GM23338 (cell line): Measurements from ENCODE around the gene TSPAN5. TPM values are rescaled to one million over a fixed set of nuclear protein-coding genes. Genes with fewer than 3 reads are reported as not detected.

Experiments
- ATAC-seq: fragments of 200-7000 bp; cut with Tn5 transposase; 3 replicates; pipeline ENCODE4 v1.9.1; 2020
- DNase-seq: peaks from one replicate; pipeline ENCODE4 v3.0.0-alpha.2; 2015; ENCODE audit warnings: low spot score
- H2AFZ ChIP-seq: fragments of 200-600 bp; sonication (generic); 2 replicates; pipeline ENCODE4 v1.8.0; 2016; ENCODE audit warnings: antibody characterized with exemption, mild to moderate bottlenecking, moderate library complexity
- H3F3A ChIP-seq: fragments of 200-600 bp; sonication (generic); replicated peaks from 2 replicates; pipeline ENCODE4 v1.8.0; 2017; ENCODE audit warnings: antibody characterized with exemption, mixed run types, low read depth
- H3K27ac ChIP-seq: fragments of 200-600 bp; sonication (generic); 2 replicates; pipeline ENCODE4 v1.6.1; 2016; ENCODE audit warnings: low read depth
- H3K27me3 ChIP-seq: fragments of 200-600 bp; sonication (generic); 2 replicates; pipeline ENCODE4 v1.8.0; 2016; ENCODE audit warnings: mild to moderate bottlenecking, mixed run types, moderate library complexity; ENCODE audit not compliant: insufficient read depth
- H3K36me3 ChIP-seq: fragments of 200-600 bp; sonication (generic); 2 replicates; pipeline ENCODE4 v1.8.0; 2016; ENCODE audit warnings: mild to moderate bottlenecking; ENCODE audit not compliant: insufficient read depth
- H3K4me1 ChIP-seq: fragments of 200-600 bp; sonication (generic); 2 replicates; pipeline ENCODE4 v1.8.0; 2016; ENCODE audit warnings: mild to moderate bottlenecking, moderate library complexity; ENCODE audit not compliant: insufficient read depth
- H3K4me2 ChIP-seq: fragments of 200-600 bp; sonication (generic); 2 replicates; pipeline ENCODE4 v1.7.1; 2017; ENCODE audit warnings: mixed run types
- H3K4me3 ChIP-seq: fragments of 200-600 bp; sonication (generic); 2 replicates; pipeline ENCODE4 v1.6.1; 2016; ENCODE audit warnings: mixed run types
- H3K79me2 ChIP-seq: fragments of 200-600 bp; sonication (generic); replicated peaks from 2 replicates; pipeline ENCODE4 v1.8.0; 2017; ENCODE audit warnings: mild to moderate bottlenecking; ENCODE audit not compliant: insufficient read depth
- H3K9me2 ChIP-seq: fragments of 200-600 bp; sonication (generic); 2 replicates; pipeline ENCODE4 v1.8.0; 2017; ENCODE audit not compliant: insufficient read depth
- H4K20me1 ChIP-seq: fragments of 200-600 bp; sonication (generic); replicated peaks from 2 replicates; pipeline ENCODE4 v1.8.0; 2017; ENCODE audit warnings: mild to moderate bottlenecking; ENCODE audit not compliant: insufficient read depth
- H3K27ac Mint-ChIP-seq: 2 replicates; pipeline ENCODE4 v1.8.0; 2020; ENCODE audit warnings: inconsistent platforms, mild to moderate bottlenecking, moderate library complexity, mixed read lengths
- H3K27me3 Mint-ChIP-seq: 3 replicates; pipeline ENCODE4 v1.8.0; 2022; ENCODE audit warnings: low read depth, mild to moderate bottlenecking, moderate library complexity, mixed read lengths, inconsistent platforms; ENCODE audit not compliant: insufficient read depth, poor library complexity
- H3K36me3 Mint-ChIP-seq: 3 replicates; pipeline ENCODE4 v1.8.0; 2021; ENCODE audit warnings: low read depth, mild to moderate bottlenecking, inconsistent platforms, moderate library complexity, mixed read lengths
- H3K4me1 Mint-ChIP-seq: 3 replicates; pipeline ENCODE4 v1.8.0; 2020; ENCODE audit warnings: mild to moderate bottlenecking, inconsistent platforms, mixed read lengths
- H3K4me3 Mint-ChIP-seq: 3 replicates; pipeline ENCODE4 v1.8.0; 2021; ENCODE audit warnings: moderate library complexity, mild to moderate bottlenecking, inconsistent platforms, mixed read lengths
- H3K9me3 Mint-ChIP-seq: 3 replicates; pipeline ENCODE4 v1.8.0; 2020; ENCODE audit warnings: moderate library complexity, mild to moderate bottlenecking, inconsistent platforms, mixed read lengths
- CREB1 ChIP-seq: fragments of 250-450 bp; sonication (Bioruptor Pico); IDR thresholded peaks from 2 replicates; pipeline ENCODE4 v1.5.0; 2020; ENCODE audit warnings: low read depth, mild to moderate bottlenecking, moderate library complexity
- EZH2phosphoT487 ChIP-seq: fragments of 200-600 bp; sonication (generic); IDR thresholded peaks from one replicate; pipeline ENCODE4 v1.8.1; 2018; ENCODE audit warnings: antibody characterized with exemption; ENCODE audit not compliant: unreplicated experiment
- POLR2AphosphoS5 ChIP-seq: IDR thresholded peaks from 2 replicates; pipeline ENCODE4 v1.6.1; 2016; ENCODE audit warnings: antibody characterized with exemption, low read depth
- polyA plus RNA-seq: library from polyadenylated mRNA; unstranded; fragments of >200 nt; fragmentation: Nextera tagmentation; extraction: Ambion mirVana; gene quantifications from 2 replicates; pipeline ENCODE4 v1.2.1, GENCODE V29; 2016
- total RNA-seq: library from RNA; depleted of rRNA; stranded (reverse); fragments of >200 nt; shearing (Covaris generic); gene quantifications from 2 replicates; pipeline ENCODE4 v1.2.3, GENCODE V29; 2014
- TF ChIP-seq, protein P1 (sequence below), 2 experiments: fragments of 200-600 bp in 1 of 2; sonication (generic) in 1 of 2; conservative IDR thresholded peaks; 2 replicates each; pipeline versions ENCODE4 v1.5.1 to v1.6.1; 2016 to 2017; ENCODE audit warnings: antibody characterized with exemption in 2 of 2, low read depth in 2 of 2, mild to moderate bottlenecking in 2 of 2, moderate library complexity in 1 of 2
- TF ChIP-seq, protein P2 (sequence below): IDR thresholded peaks from one replicate; pipeline ENCODE4 v1.6.1; 2018; ENCODE audit warnings: antibody characterized with exemption; ENCODE audit not compliant: unreplicated experiment
- TF ChIP-seq, protein P3 (sequence below): fragments of 250-450 bp; sonication (Bioruptor Pico); IDR thresholded peaks from 2 replicates; pipeline ENCODE4 v1.5.0; 2020; ENCODE audit warnings: mild to moderate bottlenecking, moderate library complexity

Gene TSPAN5
- total and polyA plus RNA-seq, 2 experiments from 2014 or later, result 18.6 to 21.5 TPM

DNA sequence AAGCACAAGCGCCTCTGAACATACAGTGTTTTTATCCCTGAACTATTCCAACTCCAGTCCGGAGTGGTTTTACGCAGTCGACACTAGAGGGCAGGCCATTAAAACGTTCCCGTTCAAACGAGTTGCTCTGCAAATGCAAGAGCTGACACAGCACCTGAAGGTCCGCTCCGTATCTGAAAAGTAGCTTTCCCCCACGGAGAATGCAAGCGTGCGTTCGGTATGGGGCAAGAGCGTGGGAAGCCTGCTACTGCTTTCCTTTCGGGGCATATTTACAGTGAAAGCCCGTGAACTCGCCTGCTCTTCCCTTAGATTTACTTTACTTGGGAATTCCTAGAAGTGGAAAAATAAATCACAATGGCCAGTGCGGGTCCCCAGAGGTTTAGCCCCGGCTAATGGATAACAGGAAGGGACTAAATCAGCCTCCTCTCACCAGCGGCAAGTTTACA lies 190.8 kb downstream of the TSPAN5 start:
- no peaks in the 10 kb centered on the region for H3K79me2 ChIP-seq
- Mint-ChIP-seq H3K4me1 (peaks cover 14% of the 10 kb centered on the region), H3K36me3 (peaks cover 14% of the 10 kb centered on the region), H3K27ac (peak overlapping the region; percentile 77; the same call in 1 of the 2 replicates), H3K9me3 (no peaks in the 10 kb centered on the region), H3K4me3 (peak overlapping the region; percentile 68), H3K27me3 (peaks cover 2% of the 10 kb centered on the region)
- no peaks in the 10 kb centered on the region; the same call in 1 of the 2 replicates for H3K4me1 ChIP-seq
- 0 out of 2 replicates have a peak, but pooled peaks cover 2% of the 10 kb centered on the region for H3F3A ChIP-seq
- no peak overlapping the region for H3K27ac ChIP-seq
- TF ChIP-seq, protein P1, sequence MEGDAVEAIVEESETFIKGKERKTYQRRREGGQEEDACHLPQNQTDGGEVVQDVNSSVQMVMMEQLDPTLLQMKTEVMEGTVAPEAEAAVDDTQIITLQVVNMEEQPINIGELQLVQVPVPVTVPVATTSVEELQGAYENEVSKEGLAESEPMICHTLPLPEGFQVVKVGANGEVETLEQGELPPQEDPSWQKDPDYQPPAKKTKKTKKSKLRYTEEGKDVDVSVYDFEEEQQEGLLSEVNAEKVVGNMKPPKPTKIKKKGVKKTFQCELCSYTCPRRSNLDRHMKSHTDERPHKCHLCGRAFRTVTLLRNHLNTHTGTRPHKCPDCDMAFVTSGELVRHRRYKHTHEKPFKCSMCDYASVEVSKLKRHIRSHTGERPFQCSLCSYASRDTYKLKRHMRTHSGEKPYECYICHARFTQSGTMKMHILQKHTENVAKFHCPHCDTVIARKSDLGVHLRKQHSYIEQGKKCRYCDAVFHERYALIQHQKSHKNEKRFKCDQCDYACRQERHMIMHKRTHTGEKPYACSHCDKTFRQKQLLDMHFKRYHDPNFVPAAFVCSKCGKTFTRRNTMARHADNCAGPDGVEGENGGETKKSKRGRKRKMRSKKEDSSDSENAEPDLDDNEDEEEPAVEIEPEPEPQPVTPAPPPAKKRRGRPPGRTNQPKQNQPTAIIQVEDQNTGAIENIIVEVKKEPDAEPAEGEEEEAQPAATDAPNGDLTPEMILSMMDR (conservative IDR thresholded peaks at IDR 0.05; ENCODE audit: low read depth in 2 of 2), result peak; percentile 81 to 94
- TF ChIP-seq POLR2AphosphoS5, result no peak
- H3K4me2 ChIP-seq, result peak overlapping the region; percentile 80
- H3K4me3 ChIP-seq, result peak overlapping the region; percentile 54
- peak overlapping the region; percentile 94 for H2AFZ ChIP-seq
- H3K36me3 ChIP-seq, result peaks cover 4% of the 10 kb centered on the region; the same call in 1 of the 2 replicates
- H3K27me3 ChIP-seq, result no peaks in the 10 kb centered on the region
- H4K20me1 ChIP-seq, result no peaks in the 10 kb centered on the region
- no peaks in the 10 kb centered on the region for H3K9me2 ChIP-seq
- peak; percentile 95 for DNase-seq
- peak; percentile 96 for ATAC-seq

DNA sequence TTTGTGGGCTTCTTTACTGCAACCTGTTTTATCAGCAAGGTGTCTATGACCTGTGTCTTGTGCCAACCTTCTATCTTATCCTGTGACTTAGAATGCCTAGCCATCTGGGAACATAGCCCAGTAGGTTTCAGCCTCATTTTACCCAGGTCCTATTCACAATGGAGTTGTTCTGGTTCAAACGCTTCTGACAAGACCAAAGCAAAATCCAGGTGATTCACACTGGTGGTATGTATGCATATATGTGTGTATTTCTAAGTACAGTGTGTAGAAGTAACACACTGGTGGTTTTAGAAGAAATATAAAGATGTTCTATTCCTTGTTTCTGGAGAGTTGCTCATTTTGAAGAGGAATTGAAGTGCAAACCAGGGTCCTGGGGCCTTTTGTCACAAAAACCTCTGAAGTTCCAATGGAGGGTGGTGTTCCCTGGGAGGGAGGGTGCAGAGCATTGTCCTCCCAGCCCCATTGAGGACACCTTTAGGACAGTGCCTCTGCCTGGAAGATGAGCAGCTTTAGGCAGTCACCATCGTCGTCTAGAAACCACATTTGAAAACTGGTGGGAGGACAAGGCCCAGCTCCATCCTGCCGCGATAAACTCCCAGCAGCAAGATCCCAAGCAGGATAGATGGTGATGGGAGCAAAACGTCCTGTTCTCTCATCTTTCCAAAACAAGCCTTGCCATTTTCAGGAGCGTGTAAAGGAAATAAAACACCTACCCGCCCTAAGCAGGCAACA lies 191.4 kb downstream of the TSPAN5 start:
- Mint-ChIP-seq H3K9me3 (no peaks in the 10 kb centered on the region), H3K4me3 (no peak overlapping the region), H3K4me1 (peaks cover 14% of the 10 kb centered on the region), H3K36me3 (peaks cover 9% of the 10 kb centered on the region), H3K27ac (no peak overlapping the region), H3K27me3 (peaks cover 2% of the 10 kb centered on the region)
- no peak for DNase-seq
- Histone ChIP-seq H2AFZ (peak overlapping the region; percentile 60; the same call in 1 of the 2 replicates), H3K36me3 (peaks cover 4% of the 10 kb centered on the region; the same call in 1 of the 2 replicates), H3K9me2 (no peaks in the 10 kb centered on the region), H3K27ac (no peak overlapping the region), H3K27me3 (no peaks in the 10 kb centered on the region), H3K4me2 (no peak overlapping the region), H3F3A (0 out of 2 replicates have a peak, but pooled peaks cover 2% of the 10 kb centered on the region), H3K79me2 (no peaks in the 10 kb centered on the region), H4K20me1 (no peaks in the 10 kb centered on the region), H3K4me3 (no peak overlapping the region), H3K4me1 (no peaks in the 10 kb centered on the region; the same call in 1 of the 2 replicates)
- ATAC-seq, result peak; percentile 22
- TF ChIP-seq, protein P2, sequence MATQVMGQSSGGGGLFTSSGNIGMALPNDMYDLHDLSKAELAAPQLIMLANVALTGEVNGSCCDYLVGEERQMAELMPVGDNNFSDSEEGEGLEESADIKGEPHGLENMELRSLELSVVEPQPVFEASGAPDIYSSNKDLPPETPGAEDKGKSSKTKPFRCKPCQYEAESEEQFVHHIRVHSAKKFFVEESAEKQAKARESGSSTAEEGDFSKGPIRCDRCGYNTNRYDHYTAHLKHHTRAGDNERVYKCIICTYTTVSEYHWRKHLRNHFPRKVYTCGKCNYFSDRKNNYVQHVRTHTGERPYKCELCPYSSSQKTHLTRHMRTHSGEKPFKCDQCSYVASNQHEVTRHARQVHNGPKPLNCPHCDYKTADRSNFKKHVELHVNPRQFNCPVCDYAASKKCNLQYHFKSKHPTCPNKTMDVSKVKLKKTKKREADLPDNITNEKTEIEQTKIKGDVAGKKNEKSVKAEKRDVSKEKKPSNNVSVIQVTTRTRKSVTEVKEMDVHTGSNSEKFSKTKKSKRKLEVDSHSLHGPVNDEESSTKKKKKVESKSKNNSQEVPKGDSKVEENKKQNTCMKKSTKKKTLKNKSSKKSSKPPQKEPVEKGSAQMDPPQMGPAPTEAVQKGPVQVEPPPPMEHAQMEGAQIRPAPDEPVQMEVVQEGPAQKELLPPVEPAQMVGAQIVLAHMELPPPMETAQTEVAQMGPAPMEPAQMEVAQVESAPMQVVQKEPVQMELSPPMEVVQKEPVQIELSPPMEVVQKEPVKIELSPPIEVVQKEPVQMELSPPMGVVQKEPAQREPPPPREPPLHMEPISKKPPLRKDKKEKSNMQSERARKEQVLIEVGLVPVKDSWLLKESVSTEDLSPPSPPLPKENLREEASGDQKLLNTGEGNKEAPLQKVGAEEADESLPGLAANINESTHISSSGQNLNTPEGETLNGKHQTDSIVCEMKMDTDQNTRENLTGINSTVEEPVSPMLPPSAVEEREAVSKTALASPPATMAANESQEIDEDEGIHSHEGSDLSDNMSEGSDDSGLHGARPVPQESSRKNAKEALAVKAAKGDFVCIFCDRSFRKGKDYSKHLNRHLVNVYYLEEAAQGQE, result no peak
- TF ChIP-seq, protein P3, sequence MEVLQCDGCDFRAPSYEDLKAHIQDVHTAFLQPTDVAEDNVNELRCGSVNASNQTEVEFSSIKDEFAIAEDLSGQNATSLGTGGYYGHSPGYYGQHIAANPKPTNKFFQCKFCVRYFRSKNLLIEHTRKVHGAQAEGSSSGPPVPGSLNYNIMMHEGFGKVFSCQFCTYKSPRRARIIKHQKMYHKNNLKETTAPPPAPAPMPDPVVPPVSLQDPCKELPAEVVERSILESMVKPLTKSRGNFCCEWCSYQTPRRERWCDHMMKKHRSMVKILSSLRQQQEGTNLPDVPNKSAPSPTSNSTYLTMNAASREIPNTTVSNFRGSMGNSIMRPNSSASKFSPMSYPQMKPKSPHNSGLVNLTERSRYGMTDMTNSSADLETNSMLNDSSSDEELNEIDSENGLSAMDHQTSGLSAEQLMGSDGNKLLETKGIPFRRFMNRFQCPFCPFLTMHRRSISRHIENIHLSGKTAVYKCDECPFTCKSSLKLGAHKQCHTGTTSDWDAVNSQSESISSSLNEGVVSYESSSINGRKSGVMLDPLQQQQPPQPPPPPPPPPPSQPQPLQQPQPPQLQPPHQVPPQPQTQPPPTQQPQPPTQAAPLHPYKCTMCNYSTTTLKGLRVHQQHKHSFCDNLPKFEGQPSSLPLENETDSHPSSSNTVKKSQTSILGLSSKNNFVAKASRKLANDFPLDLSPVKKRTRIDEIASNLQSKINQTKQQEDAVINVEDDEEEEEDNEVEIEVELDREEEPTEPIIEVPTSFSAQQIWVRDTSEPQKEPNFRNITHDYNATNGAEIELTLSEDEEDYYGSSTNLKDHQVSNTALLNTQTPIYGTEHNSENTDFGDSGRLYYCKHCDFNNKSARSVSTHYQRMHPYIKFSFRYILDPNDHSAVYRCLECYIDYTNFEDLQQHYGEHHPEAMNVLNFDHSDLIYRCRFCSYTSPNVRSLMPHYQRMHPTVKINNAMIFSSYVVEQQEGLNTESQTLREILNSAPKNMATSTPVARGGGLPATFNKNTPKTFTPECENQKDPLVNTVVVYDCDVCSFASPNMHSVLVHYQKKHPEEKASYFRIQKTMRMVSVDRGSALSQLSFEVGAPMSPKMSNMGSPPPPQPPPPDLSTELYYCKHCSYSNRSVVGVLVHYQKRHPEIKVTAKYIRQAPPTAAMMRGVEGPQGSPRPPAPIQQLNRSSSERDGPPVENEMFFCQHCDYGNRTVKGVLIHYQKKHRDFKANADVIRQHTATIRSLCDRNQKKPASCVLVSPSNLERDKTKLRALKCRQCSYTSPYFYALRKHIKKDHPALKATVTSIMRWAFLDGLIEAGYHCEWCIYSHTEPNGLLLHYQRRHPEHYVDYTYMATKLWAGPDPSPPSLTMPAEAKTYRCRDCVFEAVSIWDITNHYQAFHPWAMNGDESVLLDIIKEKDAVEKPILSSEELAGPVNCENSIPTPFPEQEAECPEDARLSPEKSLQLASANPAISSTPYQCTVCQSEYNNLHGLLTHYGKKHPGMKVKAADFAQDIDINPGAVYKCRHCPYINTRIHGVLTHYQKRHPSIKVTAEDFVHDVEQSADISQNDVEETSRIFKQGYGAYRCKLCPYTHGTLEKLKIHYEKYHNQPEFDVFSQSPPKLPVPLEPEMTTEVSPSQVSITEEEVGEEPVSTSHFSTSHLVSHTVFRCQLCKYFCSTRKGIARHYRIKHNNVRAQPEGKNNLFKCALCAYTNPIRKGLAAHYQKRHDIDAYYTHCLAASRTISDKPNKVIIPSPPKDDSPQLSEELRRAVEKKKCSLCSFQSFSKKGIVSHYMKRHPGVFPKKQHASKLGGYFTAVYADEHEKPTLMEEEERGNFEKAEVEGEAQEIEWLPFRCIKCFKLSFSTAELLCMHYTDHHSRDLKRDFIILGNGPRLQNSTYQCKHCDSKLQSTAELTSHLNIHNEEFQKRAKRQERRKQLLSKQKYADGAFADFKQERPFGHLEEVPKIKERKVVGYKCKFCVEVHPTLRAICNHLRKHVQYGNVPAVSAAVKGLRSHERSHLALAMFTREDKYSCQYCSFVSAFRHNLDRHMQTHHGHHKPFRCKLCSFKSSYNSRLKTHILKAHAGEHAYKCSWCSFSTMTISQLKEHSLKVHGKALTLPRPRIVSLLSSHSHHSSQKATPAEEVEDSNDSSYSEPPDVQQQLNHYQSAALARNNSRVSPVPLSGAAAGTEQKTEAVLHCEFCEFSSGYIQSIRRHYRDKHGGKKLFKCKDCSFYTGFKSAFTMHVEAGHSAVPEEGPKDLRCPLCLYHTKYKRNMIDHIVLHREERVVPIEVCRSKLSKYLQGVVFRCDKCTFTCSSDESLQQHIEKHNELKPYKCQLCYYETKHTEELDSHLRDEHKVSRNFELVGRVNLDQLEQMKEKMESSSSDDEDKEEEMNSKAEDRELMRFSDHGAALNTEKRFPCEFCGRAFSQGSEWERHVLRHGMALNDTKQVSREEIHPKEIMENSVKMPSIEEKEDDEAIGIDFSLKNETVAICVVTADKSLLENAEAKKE, result no peak
- no peak for TF ChIP-seq CREB1 (CRISPR knock-in tag)
- no peak for TF ChIP-seq EZH2phosphoT487
